ENCODE results near the gene VDR. TPM values are rescaled to one million over a fixed set of nuclear protein-coding genes. Genes with fewer than 3 reads are reported as not detected.

The VDR gene
- total RNA-seq, 4 donors from 2014 or later: 3.5 to 5.2 (median 3.9) TPM

DNA sequence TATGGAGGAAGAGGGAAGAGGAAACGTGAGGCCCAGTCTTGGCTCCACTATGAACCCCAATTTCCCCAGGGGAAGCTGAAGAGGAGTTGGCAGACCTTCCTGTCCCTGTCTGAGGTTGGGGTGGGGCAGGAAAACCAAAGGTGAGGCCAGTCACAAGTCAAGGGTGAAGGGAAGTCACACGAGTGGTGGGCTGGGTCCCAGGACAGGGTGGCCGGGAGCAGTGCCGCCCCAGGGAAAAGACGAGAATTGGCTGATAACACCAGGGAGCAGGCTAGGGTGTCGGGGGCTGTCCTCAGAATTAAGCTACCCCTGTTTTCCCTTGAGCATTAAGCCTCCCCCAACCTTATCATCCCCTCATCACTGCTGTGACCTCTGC is 3.1 kb downstream of the VDR start:
- Histone ChIP-seq H3K36me3 (no peaks in the 10 kb centered on the region), H3K9me3 (no peaks in the 10 kb centered on the region), H3K4me1 (peaks cover 9 to 11% of the 10 kb centered on the region in 2 donors), H3K27ac (no peak overlapping the region), H3K27me3 (no peaks in the 10 kb centered on the region), H3K4me3 (replicated peaks in 1 of 3) (no peak overlapping the region)
- intact Hi-C loops (cut with DNase I): no loop called here
- TF ChIP-seq CTCF (IDR thresholded peaks at IDR 0.05) (no peak), POLR2A (IDR thresholded peaks at IDR 0.05) (no peak)
- no peak for DNase-seq
- WGBS, 2 donors: 87 to 92% methylated on average over 6 of the region's 6 CpGs

DNA sequence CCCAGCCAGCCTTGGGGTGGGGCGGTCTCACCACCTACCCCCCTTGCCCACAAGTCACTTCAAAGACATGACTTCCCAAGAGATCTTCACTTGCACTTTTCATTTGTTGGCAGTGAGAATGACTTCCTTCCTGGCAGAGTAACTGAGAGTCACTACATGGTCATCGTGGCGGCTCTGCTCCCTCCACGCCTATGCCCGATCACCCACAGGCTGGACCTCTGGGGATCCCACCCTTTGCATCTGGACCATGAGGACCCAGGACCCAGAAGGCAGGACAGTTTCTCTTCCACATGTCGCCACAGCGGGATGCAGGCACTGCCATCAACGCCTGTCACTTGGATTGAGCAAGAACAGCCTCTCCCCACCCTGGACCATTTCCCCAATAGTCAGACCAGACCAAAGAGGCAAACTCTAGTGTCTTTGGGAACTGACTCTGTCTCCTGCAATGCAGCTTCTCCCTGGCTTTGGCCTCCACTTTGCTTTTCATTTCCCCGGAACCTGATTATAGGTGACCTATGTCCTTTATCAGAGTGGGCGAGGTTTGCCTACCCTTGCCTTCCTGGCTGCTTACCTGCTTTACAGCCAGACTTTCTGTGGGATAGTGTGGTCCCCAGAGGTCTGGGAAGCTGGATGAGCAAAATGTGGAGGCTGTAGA is 3.6 kb downstream of the VDR start:
- 84 to 90% methylated on average over 7 to 10 of the region's 10 CpGs for WGBS, 2 donors
- no peaks in the 10 kb centered on the region for H3K36me3 ChIP-seq
- no peaks in the 10 kb centered on the region for H3K27me3 ChIP-seq
- no peaks in the 10 kb centered on the region for H3K9me3 ChIP-seq
- H3K27ac ChIP-seq: no peak overlapping the region
- DNase-seq: no peak
- intact Hi-C loops (cut with DNase I): no loop called here
- no peak overlapping the region for H3K4me3 ChIP-seq (replicated peaks in 1 of 3)
- TF ChIP-seq CTCF (IDR thresholded peaks at IDR 0.05) (no peak), POLR2A (IDR thresholded peaks at IDR 0.05) (no peak)
- peaks cover 9 to 11% of the 10 kb centered on the region in 2 donors for H3K4me1 ChIP-seq

GRCh38 chr12:47900131-47901062 is 4.4 kb downstream of the VDR start:
- Histone ChIP-seq H3K27me3 (no peaks in the 10 kb centered on the region), H3K36me3 (no peaks in the 10 kb centered on the region), H3K4me1 (peaks cover 9 to 11% of the 10 kb centered on the region in 2 donors), H3K9me3 (no peaks in the 10 kb centered on the region), H3K27ac (no peak overlapping the region), H3K4me3 (replicated peaks in 1 of 3) (no peak overlapping the region)
- 59 to 68% methylated on average over 6 to 8 of the region's 8 CpGs for WGBS, 2 donors
- intact Hi-C loops (cut with DNase I): no loop called here
- TF ChIP-seq CTCF (IDR thresholded peaks at IDR 0.05): peak in 1 of 6 experiments; percentile 4
- TF ChIP-seq POLR2A (IDR thresholded peaks at IDR 0.05): no peak
- peak; percentile 22 to 34 for DNase-seq

- 94% methylated on average over 5 of the region's 5 CpGs for WGBS, 2 donors
- Histone ChIP-seq H3K27me3 (no peaks in the 10 kb centered on the region), H3K4me1 (peaks cover 9% of the 10 kb centered on the region in 2 donors)
Observed at GRCh38 chr12:47899466-47899865, 5.3 kb downstream of the VDR start.

More at GRCh38 chr12:47899466-47899865, 5.3 kb downstream of the VDR start:
- no peaks in the 10 kb centered on the region for H3K9me3 ChIP-seq
- intact Hi-C loops (cut with DNase I): no loop called here
- H3K36me3 ChIP-seq: no peaks in the 10 kb centered on the region
- no peak for DNase-seq
- no peak overlapping the region for H3K4me3 ChIP-seq (replicated peaks in 1 of 3)
- TF ChIP-seq POLR2A (IDR thresholded peaks at IDR 0.05): no peak
- no peak for TF ChIP-seq CTCF (IDR thresholded peaks at IDR 0.05)
- no peak overlapping the region for H3K27ac ChIP-seq
